HUDEP-2 (cell line): ENCODE results near the gene TOP2A.

Experiments
- DNase-seq, 76 experiments: peaks; one replicate each; lab custom pipeline; 2025; ENCODE audit not compliant: unreplicated experiment in 76 of 76; lab: John Stamatoyannopoulos, UW

The TOP2A gene

GRCh38 chr17:40349895-40350688 is 67.6 kb downstream of the TOP2A start:
- DNase-seq, result peak in 18 of 76 experiments; percentile 2 to 46 (median 22)

DNA sequence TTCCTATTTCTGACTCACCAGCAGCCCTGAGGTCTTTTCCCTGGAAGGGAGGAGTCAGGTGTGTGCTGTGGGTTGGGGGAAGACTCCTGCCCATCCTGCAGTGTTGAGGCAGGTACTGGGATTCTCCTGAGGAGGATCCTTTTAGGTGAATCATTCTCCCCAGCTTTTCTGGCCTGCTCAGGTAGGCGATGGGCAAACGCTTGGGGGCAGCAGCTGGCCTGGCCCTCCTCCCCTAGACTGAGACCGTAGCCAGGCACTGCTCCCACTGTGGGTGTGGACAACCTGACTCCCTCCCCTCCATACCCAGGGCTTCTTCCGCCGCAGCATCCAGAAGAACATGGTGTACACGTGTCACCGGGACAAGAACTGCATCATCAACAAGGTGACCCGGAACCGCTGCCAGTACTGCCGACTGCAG is 68.2 kb downstream of the TOP2A start:
- DNase-seq, result no peak

GRCh38 chr17:40348562-40349476 is 68.9 kb downstream of the TOP2A start:
- DNase-seq, result peak in 60 of 76 experiments; percentile 11 to 81 (median 54)

DNA sequence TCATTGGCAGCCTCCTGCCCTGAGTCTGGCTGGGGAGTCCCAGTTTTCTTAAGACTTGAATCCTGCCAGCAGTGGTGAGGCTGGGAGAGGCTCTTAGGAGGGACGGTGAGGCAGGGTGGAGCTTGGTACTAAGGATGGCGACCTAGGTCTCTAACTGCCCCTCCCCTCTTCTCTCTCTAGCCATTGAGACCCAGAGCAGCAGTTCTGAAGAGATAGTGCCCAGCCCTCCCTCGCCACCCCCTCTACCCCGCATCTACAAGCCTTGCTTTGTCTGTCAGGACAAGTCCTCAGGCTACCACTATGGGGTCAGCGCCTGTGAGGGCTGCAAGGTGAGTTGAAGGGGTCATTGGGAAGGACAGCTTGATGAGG is 69.6 kb downstream of the TOP2A start:
- peak in 2 of 76 experiments; percentile 10 to 17 for DNase-seq

DNA sequence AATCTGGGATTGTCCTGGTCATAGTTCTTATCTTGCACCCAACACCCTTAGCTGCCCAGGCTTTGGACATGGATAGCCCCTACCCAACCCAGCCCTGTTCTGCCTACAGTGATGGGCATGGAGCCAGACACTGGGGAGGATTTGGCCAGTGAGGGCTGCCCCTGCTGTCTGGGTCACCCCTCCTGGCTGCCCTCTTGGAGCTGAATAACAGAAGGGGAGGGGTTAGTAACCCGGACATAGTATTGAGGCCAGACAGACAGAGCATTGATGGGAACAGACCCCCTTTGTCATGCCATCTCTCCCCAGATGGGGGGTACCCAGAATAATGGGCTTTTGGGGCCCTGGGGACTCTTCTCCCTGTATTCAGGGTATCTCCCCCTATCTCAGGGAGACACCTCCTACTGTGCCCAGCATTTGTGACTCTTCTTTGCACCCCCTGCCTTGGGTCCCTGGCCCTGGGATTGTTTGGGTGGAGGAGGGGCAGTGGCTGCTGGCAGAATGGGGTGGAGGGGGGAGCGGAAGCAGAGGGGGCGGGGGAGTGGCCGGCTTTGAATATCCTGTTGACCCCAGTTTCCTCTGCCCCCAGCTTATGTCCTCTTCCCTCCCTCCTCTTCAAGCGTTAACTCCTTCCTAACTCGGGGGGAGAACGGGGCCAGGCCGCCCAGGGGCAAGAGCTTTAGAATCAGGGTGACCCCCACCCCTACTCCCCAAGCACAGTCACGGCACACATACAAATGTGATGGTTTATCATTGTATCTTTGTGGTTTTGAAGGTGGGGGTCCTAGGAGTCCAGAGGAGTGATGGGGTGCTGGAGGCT is 70.2 kb downstream of the TOP2A start:
- DNase-seq, result no peak

DNA sequence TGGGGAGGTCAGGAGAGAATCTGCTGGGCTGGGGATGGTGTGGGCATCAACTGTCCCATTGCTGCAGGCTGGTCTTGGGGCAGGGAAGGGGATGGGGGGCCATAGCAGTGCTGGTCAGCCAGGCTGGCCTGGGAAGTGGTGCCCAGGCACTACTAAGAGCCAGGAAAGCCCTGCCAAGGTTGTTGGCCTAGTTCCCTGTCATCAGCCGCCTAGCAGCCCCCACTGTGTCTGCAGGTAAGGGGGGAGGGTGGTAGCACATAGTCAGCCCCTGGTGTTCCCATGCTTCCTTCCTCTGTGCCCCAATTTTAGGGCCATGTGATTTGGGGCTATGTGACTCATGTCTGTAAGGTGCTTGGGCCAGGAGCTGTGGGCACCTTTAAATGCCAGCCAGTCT is 70.9 kb downstream of the TOP2A start:
- no peak for DNase-seq

- DNase-seq, result no peak
These were observed 71.5 kb downstream of the TOP2A start for GRCh38 chr17:40345994-40346764.

DNA sequence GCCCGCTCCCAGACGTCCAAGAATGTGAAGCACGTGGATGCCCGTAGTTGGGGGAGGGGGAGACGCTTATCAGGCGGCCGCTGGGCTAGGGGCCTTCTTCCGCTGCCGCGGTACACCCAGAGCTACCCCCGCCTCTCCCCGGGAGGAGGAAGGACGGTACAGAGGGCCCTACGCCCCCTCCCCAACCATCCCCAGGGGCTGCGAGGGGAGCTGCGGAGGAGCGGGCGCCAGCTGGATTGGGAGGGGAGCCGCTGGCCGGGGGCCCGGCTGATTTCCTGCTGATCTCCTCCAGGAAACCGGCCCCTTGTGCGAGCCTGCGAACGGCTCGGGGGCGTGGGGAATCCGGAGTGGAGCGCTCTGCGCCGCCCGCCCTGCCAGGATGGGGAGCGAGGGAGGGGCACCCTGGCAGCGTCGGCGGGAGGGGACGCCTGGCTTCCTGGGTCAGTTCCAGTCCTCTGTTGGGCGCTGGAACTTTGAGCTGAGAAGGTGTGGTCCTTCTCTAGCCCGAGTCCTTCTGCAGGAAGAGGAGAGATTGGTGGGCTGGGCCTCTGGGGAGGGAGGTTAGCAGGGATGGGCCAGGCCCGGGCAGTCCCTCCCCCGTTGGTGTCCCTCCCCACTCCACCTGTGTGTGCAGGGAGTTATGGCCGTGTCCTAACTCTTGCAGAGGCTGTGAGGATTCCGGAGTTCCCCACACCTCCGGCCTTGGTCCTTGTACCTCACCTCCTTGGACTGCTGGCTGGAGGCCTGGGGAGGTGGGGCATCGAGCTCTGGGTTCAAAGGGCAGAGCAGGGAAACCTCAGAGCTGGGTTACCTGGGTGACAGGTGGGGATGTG is 72.3 kb downstream of the TOP2A start:
- DNase-seq, result peak in 21 of 76 experiments; percentile 5 to 38 (median 19)

- DNase-seq, result no peak
These were observed 73.1 kb downstream of the TOP2A start for GRCh38 chr17:40344421-40345160.

DNA sequence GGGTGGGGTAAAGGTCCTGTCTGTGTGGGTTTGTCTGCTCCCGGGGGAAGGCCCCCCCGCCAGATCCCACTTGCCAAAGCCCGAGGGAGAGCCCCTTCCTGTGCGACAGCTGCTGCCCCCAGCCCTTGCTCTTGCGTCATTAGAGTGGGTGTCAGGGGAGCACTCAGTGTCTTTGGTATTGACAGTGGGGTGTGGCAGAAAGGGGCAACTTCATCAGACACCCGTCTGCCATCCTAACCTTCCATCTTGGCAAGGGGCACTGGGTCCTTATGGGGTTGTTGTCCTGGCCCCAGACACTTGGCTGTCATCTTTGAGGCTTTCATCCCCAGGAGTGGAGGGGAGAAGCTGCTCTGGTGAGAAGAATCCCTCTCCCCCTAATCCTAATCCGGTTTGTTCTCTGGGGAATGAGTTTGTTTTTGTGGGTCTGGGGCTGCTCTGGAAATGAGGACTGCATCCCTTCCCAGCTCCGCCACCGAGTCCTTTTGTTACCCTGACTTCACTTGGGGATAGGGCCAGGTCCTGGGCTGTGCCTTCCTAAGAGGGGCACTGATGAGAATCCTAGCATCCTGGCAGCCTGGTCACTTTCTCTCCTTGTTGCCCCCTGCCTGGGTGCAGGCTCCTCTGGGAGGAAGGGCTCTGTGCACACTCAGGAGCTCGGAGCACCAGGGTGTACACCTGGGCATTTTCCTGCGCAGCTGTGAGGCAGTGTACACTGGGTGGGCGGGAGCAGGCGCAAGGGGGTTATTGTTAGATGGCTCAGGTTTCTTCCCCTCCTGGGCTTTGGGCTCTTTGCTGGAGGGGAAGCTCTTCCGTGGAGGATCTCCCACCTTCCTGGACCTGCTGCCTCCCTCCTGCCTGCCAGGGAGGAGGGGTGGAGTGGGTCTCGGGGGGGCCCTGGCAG is 74.2 kb downstream of the TOP2A start:
- no peak for DNase-seq

DNA sequence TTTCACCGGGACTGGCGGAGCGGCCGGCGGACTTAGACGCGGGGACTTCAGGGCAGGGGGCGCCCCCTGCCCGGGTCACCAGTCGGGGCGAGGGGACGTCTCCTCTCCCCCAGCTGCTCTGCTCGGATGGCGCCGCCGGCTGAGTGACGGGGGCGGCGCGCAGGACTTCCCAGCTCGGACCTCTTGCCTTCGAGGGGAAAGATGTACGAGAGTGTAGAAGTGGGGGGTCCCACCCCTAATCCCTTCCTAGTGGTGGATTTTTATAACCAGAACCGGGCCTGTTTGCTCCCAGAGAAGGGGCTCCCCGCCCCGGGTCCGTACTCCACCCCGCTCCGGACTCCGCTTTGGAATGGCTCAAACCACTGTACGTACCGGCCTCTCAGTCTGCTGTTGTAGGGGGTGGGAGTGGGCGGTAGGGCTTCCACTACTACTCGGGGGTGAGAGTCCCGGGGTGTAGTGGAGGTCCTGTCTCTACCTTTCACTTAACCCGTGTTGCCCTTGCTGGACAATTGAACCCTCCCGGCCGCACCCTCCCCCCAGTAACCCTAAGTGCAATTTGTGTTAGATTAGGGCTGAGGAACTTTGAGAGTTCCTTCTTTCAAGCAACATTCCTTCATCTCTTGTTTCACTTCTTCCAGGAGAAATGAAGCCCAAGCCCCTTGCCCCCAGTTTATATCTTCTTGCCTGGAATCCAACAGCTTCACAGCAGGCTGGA is 75.0 kb downstream of the TOP2A start:
- no peak for DNase-seq

GRCh38 chr17:40341808-40342503 is 75.7 kb downstream of the TOP2A start:
- DNase-seq, result no peak

DNA sequence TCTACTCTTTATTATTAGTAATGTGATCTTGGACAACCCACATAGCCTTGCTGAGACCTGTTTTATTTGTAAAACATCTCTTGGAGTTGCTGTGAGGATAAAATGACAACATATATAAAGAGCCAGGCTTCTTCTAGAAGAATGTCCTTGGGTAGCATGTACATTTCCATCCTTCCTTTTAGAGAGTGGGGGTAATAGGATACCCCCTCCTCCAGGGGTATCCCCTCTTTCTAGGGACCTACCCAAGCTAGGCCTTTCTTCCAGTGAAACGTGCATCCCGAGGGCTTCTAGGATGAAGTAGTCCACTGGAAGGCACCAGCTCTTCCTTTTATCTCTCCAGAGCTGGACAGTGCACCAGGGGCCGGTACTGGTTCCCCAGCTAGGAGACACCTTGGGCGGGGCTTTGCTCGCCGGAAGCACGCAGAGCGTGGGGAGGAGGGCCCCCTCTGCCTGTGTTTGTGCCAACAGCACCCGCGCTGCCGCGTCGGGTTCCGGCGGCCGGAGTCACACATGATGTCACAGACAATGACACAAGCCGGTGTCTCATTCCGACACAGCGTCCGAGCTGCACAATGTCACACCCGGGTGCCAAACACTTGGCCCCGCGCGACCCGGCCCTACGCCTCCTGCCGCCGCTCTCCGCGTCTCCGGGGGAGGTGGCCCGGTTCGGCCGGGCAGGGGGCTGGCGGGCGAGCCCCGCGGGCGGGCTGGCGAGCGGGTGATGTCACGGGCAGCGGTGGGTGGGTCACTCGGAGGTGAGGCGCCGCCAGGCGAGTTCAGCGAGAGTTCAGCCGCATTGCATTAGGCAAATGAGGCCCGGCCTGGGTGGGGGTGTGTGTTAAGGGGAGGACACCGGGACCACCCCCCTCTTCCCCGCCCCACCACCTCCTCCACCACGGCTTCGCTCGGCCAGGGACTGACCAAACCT is 76.6 kb downstream of the TOP2A start:
- DNase-seq, result peak in 71 of 76 experiments; percentile 23 to 90 (median 71)

DNA sequence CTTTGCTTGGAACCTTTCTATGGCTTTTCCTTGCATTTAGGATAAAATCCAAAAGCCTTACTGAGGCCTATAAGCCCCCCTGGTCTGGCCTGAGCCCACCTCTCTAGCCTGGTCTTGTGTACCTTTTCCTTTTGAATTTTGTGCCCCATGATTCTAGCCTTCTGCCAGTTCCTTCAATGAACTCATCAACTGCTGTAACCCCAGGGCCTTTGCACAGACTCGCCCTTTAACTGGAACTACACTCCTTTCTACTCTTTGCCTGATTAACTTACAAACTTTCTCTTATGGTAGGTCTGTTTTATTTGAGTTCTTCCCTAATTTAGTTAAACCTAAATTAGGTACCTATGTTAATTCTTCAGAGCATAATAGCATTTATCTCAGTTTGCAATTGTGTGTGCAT is 77.4 kb downstream of the TOP2A start:
- no peak for DNase-seq

- no peak for DNase-seq
These were observed 78.6 kb downstream of the TOP2A start for GRCh38 chr17:40338941-40339649.
